HG02623 (cell line): ENCODE data around the gene SGSM2.
A peak's percentile ranks its signal among the peaks of the same experiment; 100 is the strongest.

Experiments
- ATAC-seq: cut with Tn5 transposase; IDR thresholded peaks from one replicate; pipeline ENCODE4 v1.9.1; 2021; ENCODE audit warnings: moderate library complexity; ENCODE audit not compliant: unreplicated experiment

Gene SGSM2

DNA sequence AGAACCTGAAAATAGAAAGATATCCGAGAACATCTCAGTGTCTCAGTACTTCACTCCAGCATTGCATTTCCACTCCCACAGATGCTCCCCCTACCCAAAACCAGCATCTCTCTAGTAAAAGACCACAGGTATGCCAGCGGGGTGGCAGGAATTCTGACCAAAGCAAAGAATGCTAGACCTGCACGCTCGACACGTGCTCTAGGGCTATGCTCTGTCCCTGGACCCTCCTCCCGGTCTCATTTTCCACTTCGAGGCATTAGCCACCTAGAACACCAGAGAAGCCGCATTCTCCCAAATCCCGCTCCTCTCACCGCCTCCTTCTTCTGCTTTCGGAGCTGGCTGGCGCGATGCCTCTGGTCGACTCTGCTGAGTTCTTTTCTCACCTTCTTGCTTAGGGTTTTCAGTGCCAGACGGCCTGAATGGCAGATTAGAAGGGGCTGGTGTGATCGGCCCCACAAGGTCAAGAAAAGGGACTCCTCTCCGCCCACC is 1.5 kb upstream of the SGSM2 start:
- no peak for ATAC-seq

DNA sequence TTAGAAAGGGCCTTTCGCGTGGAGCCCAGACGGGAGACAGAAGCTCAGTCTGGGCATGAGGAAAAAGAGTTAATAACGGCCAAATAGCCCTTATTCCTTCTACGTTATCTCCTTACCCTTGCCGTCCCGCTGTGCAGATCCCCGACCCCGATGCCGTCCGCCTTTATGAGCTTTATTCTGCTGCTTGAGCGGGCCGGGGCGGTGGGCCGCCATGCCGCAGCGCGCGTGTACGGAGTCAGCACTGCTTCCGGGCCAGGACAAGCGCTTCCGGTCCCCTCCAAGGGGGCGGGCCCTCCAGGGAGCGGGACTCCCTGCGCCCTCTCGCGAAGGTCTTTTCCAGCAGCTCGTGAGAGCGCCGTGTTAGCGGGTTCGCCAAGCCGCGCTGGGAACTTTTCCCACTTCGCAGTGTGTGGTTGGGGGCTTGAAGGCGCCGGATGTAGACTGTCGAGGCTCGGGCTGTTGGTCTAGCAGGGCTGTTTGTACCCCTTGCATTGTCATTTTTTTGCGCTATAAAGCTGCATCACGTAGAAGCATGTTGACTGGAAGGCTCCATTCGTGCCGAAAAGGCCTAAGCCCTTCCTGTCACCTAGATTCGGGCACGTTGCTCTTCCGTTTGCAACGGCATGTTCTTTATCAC is 968 bp upstream of the SGSM2 start, which contains the start of gene TSR1:
Gene TSR1 (minus strand): TSS at position 243 of the 637 bp plus-strand sequence. CDS start 30 bp downstream, at position 213.
- peak; percentile 85 for ATAC-seq

DNA sequence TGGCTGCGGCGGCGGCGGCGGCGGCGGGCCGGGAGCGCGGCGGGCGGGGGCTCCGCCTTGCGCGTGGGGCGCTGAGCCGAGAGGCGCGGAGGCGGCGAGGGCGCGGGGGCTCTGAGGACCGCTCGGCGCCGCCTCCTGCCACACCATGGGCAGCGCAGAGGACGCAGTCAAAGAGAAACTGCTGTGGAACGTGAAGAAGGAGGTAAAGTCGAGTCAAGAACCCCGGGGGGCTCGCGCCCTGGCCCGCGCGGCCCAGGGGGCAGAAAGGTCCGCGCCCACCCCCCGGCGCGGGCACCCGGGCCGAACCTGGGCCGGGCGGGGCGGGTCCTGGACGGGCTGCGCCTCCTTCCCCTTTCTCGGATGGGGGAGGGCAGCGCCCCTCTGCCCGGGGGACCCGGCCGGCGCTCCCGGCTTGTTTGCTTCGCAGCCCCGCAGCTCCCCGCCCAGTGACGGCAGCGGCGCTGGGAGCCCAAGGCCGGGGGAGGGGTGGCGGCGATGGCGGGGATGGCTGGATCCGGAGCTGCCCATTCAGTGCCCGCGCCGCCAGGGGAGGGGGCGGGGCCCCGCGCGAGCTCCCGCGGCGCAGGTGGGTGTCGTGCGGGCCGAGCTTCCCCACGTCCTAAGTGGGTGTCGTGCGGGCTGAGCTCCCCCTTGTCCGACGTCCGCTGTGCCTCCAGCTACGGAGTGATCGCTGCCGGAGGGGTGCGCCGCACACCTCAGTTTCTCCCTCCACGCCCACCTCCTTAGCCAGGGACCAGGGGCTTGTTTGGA is 428 bp downstream of the SGSM2 start:
- no peak for ATAC-seq

DNA sequence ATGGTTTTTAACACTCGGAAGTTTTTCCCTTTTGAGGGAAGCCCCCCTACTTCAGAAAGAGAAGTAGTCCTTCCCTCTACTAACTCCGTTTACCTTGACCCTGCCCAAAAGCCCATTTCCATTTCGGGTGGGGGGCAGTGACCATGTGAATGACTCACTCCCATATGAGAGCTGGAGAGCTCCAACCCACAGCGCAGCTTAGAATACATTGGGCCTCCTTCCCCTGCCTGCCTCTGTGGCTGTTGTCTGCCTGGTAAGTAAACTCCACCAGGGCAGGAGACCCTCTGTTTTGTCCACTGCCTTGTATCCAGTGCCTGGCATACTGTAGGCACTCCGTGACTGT is 985 bp downstream of the SGSM2 start:
- no peak for ATAC-seq

DNA sequence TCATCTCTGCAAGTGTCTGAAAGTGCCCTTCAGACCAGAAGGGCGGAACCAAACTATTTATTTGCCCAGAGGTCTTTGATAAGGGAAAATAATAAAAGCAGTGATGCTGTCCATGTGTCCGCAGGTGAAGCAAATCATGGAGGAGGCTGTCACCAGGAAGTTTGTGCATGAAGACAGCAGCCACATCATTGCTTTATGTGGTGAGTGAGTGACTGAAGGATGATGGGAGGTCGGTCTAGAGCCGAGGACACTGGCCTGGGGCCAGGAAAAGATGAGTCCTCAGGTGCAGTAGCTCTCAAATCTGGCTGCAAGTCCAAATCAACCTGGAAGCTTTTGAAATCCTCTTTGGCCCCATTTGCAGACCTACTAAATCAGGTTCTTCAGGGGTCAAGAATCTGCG is 6.1 kb downstream of the SGSM2 start:
- no peak for ATAC-seq

DNA sequence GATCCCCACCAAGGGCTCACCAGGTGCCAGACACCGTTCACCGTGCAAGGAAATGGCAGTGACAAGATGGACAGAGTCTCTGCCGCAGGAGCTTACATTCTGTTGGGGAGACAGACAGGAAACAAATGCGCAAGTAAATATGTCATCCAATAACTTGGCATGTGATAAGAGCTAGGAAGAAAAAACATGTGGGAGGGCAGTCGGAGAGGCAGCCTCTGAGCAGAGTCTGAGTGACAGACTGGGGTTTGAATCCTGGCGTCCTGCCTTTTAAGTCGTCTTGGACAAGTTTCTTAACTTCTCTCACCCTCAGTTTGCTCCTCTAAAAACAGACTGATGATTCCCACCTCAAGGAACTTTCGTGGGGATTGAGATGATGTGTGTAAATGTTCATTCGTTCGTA is 7.2 kb downstream of the SGSM2 start:
- ATAC-seq, result no peak

DNA sequence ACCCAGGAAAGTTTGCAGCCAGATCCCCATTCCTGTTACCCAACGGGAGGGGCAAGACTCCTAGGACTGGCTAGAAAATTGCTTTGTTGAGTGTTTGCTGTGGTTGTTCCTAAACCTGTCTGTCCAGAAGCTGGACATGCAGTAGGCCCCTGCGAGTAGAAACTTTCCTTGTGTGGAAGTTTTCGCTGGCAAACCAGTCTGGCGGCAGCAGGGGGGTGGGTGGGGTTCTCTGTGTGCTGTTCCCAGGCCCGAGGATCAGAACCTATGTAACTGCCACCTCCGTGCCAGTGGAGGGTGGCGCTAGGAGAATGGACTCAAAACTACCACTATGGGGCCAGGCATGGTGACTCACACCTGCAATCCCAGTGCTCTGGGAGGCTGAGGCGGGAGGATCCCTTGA is 9.2 kb downstream of the SGSM2 start:
- ATAC-seq, result no peak

DNA sequence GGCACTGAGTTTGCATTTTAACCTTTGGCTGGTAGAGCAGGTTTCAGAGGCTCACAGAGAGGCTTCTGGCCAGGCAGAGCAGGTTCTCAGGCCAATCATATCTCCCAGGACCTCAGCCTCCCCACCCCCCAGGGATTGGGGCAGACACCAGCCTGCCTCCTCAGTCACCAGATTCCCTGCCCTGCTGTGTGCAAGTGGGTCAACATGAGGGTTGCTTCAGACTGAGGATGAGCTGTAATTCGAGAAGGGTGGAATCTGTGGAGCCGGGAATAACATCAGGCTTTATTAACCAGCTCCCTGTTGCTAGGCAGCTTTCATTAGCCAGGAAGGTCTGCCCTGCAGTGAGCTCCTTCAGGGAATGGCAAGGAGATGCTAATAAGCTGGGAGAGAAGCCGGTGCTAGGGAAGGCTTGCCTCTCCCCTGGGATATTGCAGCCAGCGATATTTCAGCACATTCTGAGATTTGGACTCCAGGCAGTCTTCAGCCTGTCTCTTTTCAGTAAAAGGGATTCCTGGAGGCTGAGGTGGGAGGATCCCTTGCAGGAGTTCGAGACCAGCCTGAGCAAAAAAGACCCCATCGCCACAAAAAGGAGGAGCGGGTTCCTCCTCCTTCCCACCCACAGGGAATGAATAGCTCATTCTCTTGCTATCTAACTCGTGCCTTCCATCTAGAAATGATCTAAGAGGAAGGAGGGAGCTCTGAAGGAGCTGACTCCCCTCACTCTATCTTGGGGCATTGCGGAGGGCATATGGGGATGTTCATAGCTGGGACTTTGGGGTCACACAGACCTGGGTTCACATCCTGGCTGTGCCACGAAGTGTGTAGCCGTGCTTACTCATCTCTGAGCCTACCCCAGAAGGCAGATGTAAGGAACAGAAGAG is 10.7 kb downstream of the SGSM2 start:
- ATAC-seq, result no peak

DNA sequence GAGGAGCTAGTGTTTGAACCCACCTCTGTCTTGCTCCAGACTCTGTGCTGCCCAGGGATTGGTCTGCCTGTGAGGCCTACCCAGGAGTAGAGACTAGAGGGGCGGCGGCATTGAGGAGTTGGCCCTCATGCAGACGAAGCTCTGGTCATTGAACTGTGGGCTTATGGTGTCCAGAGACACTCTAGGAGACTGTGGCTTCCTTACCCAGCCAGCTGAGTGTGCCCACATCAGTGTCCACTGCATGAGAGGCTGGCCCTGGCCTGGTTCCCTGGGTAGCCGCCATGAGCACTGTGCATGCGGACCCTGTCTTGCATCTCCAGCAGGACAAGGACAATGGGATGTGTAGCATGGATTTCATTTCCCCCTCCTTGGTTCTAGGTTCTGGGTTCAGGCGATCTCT is 14.0 kb downstream of the SGSM2 start:
- no peak for ATAC-seq

DNA sequence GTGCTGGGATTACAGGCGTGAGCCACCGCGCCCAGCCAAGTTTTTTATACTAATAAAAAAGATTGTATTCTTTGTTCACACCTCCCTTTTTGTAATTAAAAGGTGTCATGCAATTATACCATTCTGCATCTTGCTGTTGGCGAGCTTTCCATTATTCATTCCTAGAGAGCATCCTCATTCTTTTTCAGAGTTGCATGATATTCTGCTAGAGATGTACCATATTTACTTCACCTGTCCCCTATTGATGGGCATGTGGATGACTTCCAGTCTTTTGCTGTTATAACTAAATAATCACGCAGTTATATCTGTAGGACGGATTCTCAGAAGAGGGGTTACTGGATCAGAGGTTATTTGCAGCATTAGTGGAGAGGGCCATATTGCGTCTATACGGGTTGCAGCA is 17.0 kb downstream of the SGSM2 start:
- no peak for ATAC-seq

DNA sequence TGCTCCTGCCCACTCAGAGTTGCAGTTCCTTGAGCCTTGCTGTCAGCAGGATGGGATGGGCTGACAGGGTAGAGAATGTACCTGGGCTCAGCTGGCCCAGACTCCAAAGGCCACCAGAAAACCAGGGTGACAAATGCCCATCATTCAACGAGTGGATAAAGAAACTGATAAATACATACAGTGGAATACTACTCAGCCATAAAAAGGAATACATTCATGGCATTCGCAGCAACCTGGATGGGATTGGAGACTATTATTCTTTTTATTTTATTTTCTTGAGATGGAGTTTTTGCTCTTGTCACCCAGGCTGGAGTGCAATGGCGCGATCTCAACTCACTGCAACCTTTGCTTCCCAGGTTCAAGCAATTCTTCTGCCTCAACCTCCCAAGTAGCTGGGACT is 19.9 kb downstream of the SGSM2 start:
- no peak for ATAC-seq

DNA sequence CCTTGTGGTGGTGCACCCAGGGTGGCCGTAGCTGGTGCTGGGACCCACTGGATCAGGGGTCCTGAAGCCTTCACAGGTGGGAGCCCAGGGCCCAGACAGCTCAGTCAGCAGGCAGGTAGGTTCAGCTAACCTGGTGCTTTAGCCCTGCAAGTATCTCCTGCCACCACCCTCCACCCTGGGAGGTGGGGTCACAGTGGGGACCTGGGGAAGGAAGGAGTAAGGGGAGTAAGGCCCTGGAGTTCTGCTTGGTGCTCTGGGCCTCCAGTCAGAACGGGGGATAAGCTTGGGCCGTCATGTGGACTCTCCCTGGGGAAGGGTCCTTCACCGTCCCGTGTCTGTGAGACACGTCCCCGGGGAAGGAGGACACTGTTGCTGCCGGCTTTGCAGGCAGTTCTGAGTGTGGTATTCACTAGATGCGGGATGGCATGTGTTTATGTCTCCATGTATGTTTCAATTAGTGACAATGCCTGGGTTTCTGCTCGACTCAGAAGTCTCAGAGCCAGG is 20.7 kb downstream of the SGSM2 start:
- no peak for ATAC-seq

DNA sequence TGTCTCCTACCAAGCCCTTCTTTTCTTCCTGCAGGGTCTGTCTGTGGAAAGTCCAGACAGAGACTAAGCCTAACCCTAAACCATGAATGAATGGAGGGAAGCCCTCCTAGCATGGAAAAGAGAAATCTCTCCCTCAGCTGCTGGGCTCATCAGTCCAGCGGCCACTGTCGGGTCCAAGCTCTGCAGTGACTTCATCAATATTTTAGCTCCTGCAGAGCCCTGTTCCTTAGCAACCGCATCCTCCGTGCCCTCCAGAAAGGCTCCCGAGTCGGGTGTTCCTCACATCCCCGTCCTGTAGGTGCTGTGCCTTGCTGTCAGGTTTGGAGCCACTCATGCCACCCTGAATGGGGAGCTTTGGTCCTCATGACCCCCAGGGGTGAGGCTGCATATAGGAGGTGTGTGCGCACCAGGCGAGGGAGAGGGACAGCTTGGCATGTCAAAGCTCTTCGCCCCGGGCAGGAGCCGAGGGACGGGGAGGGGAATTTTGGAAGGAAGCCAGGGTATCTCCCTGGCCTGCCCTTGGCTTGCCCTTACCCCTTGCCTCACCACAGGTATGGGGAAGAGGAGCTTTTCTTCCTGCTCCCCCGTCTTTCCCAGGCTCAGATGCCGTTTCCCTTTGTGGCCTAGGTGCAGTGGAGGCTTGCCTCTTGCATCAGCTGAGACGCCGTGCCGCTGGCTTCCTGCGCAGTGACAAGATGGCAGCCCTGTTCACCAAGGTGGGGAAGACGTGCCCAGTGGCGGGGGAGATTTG is 23.9 kb downstream of the SGSM2 start:
- no peak for ATAC-seq

DNA sequence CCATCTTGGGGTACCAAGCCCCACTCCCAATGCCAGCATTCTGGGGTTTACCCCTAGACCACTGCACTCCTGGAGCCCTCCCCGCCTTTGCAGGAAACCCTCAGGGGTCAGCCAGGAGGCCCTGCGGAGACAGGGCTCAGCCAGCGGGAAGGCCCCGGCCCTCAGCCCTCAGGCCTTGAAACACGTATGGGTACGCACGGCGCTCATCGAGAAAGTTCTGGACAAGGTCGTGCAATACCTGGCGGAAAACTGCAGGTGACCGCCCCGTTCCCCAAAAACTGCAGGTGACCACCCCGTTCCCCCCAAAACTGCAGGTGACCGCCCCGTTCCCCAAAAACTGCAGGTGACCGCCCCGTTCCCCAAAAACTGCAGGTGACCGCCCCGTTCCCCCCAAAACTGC is 24.7 kb downstream of the SGSM2 start:
- no peak for ATAC-seq

DNA sequence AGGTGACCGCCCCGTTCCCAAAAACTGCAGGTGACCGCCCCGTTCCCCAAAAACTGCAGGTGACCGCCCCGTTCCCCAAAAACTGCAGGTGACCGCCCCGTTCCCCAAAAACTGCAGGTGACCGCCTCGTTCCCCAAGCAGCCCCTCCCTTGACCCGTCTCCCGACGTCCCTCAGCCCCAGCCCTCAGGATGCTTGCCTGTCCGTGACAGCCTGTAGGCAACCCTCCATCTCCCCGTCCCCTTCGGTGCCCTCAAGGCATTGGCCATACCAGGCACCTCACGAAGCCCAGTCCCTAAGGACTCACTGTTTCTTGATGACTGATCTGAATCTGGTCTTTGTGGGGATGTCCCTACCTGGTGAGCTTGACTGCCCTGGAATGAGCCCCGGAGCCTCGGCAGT is 25.1 kb downstream of the SGSM2 start:
- ATAC-seq, result no peak

DNA sequence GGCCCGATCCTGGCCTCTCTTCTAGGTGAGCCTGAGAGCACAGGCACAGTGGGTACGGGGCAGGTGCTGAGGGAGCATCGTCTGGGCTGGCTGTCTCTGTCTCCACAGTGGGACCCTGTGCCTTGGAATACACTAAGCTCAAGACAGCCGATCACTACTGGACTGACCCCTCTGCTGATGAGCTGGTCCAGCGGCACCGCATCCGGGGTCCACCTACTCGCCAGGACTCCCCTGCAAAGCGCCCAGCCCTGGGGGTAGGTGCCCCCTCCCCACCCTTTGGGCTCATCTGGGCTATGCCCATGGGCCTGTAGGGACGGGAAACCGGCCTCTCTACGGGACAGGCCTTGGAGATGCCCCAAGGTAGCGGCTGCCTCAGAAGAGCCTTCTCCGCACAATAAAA is 25.6 kb downstream of the SGSM2 start:
- ATAC-seq, result no peak

DNA sequence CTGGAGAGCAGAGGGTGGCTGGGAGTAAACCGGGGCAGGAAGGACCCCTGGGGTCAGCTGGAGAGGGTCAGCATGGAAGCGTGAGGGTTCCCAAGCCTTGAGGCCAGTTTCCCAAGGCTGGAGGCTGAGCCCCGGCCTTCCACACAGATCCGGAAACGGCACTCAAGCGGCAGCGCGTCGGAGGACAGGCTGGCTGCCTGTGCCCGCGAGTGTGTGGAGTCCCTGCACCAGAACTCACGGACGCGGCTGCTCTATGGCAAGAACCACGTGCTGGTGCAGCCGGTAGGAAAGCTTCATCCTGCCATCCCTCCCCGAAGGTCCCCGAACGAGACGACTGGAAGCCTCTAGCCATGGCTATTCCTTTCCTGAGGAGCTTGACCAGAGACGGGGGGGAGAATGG is 26.0 kb downstream of the SGSM2 start:
- ATAC-seq, result no peak

DNA sequence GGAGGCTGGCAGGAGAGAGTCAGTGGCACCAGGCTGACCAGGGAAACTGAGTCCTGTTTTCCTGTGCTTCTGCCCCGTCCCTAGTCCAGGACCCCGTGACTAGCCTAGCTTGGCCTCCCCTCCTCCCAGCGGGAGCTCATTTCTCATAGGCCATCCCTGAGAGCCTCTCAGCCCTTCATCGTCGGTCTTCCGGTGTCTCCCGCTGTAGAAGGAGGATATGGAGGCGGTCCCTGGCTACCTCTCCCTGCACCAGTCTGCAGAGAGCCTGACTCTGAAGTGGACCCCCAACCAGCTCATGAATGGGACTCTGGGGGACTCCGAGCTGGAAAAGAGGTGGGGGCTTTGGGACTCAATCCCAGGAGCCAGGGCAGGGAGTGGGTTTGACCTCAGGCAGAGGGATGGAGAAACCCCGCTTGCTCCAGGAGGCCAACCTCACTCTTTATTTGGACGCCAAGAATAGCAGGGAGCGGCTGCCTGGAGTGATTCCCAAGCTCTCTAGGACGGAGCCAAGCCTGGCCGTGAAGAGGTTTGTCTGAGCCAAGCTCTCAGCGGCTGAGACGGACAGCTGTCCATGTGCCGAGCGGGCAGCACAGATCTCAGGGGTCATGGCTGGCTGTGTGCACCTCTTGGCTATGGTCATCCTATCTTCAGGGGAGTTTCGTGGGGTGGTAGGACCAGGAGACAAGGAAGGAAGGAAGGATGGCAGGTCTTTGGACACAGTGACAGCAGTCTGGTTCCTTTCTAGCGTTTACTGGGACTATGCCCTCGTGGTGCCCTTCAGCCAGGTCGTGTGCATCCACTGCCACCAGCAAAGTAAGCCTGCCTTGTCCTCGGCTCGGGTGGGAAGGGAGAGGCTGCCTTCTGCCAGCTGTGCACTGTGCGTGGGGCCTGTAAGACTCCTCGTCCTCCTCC is 26.8 kb downstream of the SGSM2 start:
- no peak for ATAC-seq

DNA sequence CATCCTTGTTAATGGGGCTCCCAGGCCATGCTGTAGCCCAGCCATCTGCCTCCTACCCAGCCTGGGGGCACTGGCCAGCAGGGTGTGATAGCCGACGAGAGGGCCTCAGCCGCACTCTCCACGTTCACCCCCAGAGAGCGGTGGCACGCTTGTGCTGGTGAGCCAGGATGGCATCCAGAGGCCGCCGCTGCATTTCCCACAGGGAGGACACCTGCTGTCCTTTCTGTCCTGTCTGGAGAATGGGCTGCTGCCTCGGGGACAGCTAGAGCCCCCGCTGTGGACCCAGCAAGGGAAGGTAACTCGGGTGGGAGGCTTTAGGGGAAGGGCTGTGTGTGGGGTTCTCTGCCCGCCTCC is 27.4 kb downstream of the SGSM2 start:
- ATAC-seq, result no peak

DNA sequence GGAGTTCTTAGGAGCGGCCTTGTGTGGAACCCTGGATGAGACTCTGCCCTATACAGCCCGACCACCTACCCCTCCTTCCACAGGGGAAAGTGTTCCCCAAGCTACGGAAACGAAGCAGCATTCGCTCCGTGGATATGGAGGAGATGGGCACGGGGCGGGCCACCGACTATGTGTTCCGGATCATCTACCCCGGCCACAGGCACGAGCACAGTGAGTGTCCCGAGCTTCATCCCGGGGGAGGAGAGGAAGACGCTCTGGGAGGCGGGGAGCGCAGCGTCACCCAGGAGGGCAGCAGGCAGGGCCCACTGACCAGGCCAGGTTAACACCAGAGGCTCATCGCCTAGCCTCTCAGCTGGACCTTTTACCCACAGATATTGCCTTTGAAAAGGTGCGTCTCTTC is 27.8 kb downstream of the SGSM2 start:
- ATAC-seq, result no peak
